HS-5 (cell line): ENCODE data around the gene CHRDL1.
"Not testable (repeated sequence)": the region's sequence is repeated elsewhere in the genome, so short reads cannot be mapped to it uniquely, and the experiment has no call there.

Experiments used
- DNase-seq: peaks from one replicate; pipeline ENCODE4 v3.0.0-alpha.2; 2012; ENCODE audit warnings: low read depth

CHRDL1 gene, protein sequence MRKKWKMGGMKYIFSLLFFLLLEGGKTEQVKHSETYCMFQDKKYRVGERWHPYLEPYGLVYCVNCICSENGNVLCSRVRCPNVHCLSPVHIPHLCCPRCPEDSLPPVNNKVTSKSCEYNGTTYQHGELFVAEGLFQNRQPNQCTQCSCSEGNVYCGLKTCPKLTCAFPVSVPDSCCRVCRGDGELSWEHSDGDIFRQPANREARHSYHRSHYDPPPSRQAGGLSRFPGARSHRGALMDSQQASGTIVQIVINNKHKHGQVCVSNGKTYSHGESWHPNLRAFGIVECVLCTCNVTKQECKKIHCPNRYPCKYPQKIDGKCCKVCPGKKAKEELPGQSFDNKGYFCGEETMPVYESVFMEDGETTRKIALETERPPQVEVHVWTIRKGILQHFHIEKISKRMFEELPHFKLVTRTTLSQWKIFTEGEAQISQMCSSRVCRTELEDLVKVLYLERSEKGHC

DNA sequence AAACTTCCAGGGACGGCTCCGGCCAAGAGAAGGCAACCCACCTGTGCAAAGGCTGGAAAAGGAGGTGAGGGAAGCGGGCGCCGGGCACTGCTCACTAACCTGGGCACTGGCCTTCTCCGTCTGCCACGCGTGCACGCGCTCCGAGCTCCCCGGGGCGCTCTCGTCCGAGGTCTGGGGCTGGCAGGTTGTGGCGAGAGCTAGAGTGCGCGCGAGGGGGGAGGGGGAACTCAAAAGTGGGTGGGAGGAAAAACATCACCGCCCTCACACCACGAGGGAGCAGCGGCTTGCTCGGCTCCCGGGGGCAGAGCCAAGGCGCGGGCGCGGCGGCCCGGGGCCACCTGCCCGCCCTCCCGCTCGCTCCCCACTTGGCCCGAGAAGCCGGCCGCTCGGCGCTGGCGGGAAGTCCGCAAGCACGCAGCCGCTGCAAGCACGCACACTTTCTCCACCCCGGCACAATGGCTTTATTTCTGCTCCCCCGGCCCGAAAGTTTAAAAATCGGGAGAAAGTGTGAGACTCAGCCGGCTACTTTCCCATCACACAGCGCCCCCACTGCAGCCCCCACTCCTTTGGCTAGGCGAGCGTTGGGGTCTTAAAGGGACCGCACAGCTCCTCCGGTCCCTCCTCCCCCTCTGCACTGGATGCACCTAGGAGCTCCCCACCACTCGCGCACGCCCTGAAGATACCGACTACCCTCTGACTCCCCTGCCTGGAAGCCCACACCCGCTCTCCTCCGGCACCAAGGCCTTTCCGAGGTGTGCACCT is at the start of gene CHRDL1:
CHRDL1 (minus strand) TSS at position 173 of the 762 bp plus-strand sequence. CDS start 3,636 bp downstream, outside the sequence.
- no peak for DNase-seq

- DNase-seq, result no peak
Observed at GRCh38 chrX:110836982-110837381, 41.4 kb upstream of the CHRDL1 start.

GRCh38 chrX:110836451-110836850 is 40.8 kb upstream of the CHRDL1 start:
- DNase-seq, result no peak

DNA sequence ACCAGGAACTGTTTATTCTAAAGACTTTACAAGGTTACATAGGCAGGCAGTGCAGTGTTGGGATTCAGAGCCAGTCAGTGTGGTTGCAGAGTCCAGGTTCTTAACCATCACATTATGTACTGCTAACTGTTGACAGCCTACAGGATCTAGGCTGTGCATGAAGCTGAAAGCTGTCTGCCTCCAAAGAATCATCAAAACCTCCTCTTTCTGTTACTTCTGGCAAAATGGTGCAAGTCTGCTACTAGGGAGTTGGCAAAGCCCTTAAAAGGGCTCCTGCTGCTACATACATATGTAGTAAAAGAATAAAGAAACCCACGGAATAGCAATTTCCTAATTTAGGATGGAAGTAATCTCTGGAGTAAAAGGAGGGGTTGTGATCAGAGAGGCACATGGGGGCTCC is 40.4 kb upstream of the CHRDL1 start:
- no peak for DNase-seq

- DNase-seq, result no peak
Observed at GRCh38 chrX:110825972-110826371, 30.4 kb upstream of the CHRDL1 start.

GRCh38 chrX:110816543-110816942 is 20.9 kb upstream of the CHRDL1 start:
- not testable (repeated sequence) for DNase-seq

GRCh38 chrX:110806145-110806544 is 10.5 kb upstream of the CHRDL1 start:
- DNase-seq, result peak; percentile 0

DNA sequence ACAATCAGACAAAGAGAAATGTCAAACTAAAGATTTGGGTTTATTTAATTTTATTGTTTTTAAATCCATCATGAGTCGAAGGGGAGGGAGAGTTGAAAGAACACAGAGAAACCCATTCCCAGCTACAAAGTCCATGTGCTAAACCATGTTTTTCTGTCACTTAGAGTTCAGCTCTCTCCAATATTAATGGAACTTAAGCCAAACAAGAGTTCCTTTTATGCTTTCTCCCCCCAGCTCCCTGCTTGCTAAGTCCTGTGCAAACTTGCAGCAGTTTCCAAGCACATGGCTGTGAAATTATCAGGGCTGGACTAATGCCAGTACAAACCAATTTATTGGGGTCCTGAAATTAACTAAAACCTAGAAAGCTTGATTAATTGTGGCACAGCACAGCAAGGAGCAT is 9.7 kb upstream of the CHRDL1 start:
- no peak for DNase-seq

DNA sequence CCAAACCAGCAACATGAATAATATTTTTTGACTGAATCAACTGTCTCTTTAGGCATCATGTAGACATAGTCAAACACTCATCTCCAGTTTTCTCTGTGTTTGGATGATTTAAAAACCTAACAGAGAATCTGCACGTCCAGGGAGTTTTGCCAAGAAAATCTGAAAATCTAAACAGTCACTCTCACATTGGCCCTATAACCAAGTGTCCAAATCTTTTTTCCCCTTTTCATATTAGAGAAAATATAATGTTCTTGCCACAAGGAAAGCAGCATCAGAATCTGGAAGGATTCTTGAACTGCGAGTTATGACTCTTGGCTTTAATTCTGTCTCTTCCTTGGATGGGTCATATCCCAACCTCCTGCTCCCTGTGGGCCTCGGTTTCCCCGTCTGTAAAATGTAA is 8.8 kb upstream of the CHRDL1 start:
- DNase-seq, result no peak

GRCh38 chrX:110803506-110803905 is 7.9 kb upstream of the CHRDL1 start:
- DNase-seq, result no peak

- DNase-seq, result no peak
Observed at GRCh38 chrX:110796407-110796697, 735 bp upstream of the CHRDL1 start.

GRCh38 chrX:110794601-110795000 is 1.0 kb downstream of the CHRDL1 start:
- no peak for DNase-seq

DNA sequence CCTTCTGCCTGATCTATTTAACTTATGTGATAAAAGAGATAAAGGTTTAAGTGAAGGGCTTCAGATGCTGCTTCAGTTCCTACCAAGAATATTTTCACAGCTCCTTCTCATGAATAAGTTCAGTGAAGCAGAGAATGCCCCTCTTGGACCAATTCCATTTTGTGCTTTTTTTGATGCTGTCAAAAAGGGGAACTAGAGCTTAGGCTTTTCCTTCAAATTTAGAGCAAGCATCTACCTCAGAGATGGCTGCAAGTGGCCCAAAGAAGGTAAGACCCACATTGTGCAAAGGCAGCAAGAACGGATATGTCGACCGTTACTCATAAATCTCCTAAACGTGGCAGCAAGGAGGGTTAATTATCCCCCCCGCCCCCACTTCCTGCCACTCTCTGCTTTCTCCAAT is 4.5 kb downstream of the CHRDL1 start:
- no peak for DNase-seq

GRCh38 chrX:110786486-110786885 is 9.1 kb downstream of the CHRDL1 start:
- peak; percentile 57 for DNase-seq

- peak; percentile 56 for DNase-seq
Observed at GRCh38 chrX:110759785-110760184, 35.8 kb downstream of the CHRDL1 start.

DNA sequence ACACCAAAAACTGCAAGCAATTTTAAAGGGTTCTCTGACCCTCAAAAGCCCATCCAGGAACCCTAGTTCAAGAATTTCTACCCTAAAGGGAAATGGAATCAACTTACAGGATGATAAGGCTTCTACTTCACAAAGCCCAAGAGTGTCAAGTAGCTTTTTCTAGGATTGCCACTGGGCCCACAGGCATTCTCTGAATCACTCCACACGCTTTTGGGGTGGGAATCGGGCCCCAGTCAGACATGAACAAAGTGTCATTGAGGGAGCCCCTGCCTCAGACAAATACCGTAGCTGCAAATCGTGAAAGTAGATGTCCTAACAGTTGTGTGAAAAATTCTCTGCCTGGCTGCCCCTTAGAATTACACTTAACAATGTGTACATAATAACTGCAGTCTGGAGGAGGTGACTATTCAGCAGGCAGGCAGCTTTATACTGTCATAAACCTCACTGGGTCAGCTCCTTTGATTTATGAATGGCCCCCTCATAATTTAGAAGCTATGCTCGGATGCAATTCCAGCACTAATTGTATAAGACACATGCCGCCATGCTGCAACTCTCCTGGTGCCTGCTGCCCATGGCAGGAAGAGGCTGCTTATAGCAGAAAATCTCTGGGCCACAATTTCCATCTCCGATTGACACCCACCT is 36.7 kb downstream of the CHRDL1 start:
- no peak for DNase-seq

DNA sequence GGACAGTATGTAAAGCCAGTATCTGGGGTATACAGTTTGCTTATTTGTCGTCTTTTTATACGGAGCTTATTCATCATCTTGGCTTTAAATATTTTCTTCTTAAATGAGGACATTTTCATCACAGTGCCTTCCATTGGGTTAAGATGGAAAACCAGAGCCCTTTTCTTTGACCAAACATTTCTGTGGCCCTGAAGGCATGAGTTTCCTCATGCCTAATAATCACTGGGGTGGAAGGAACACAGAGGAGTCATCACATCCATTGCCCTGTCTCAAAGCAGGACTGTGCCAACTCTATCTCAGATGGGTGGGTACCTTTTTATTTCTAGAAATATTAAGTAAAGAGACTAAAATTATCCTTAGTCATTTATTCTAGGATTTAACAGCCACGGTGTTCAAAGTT is 40.0 kb downstream of the CHRDL1 start:
- DNase-seq, result no peak

- no peak for DNase-seq
Observed at GRCh38 chrX:110755061-110755460, 40.6 kb downstream of the CHRDL1 start.

GRCh38 chrX:110750526-110751189 is 45.0 kb downstream of the CHRDL1 start:
- no peak for DNase-seq

DNA sequence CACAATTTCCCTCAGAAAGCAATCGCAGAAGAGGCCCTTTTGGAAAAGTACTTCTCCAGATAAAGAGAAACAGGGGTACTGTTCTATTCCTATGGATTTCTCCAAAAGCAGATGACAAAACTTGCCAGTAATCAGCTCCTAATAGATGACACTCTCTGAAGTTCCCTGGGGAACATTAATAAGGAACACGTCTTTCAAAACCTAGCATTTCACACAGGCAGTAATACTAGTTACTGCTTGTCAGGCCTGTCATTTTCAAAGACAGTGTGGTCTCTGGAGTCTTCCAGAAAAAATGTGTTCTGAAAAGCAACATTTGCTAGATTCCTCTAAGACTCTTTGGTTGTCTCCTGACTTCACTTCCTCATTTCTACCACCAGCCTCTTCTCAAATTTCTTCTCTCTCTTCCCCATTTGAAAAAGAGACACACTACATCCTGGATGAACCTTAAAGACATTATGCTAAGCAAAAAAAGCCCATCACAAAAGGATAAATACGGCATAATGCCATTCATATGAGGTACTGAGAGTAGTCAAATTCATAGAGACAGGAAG is 47.3 kb downstream of the CHRDL1 start:
- no peak for DNase-seq

GRCh38 chrX:110746014-110746413 is 49.6 kb downstream of the CHRDL1 start:
- DNase-seq, result no peak

GRCh38 chrX:110745288-110745687 is 50.3 kb downstream of the CHRDL1 start:
- no peak for DNase-seq
